ENCODE data around the gene RGL2. TPM values are rescaled to one million over a fixed set of nuclear protein-coding genes. Genes with fewer than 3 reads are reported as not detected.

Gene RGL2
- total RNA-seq, 1 experiment from 2014 or later, result 84.4 TPM

- BruUV-seq (replicated peaks), result TSS peak; percentile 44
- no peak overlapping the region; the same call in 1 of the 2 replicates for H3K27ac ChIP-seq (ENCODE audit: low read length)
- intact Hi-C loops (cut with micrococcal nuclease; ENCODE audit: unreplicated experiment), result no loop called here
These were observed 47.2 kb downstream of the RGL2 start for GRCh38 chr6:33251395-33252012.

GRCh38 chr6:33250731-33251130 lies 48.0 kb downstream of the RGL2 start:
- no peak for TF ChIP-seq TCF7L2 (IDR thresholded peaks at IDR 0.05; ENCODE audit: low read depth, low read length)
- TF ChIP-seq CTCF (IDR thresholded peaks at IDR 0.05), result no peak
- TF ChIP-seq POLR2AphosphoS5 (IDR thresholded peaks at IDR 0.05; ENCODE audit: low read depth, low read length), result no peak
- TF ChIP-seq REST (IDR thresholded peaks at IDR 0.05; ENCODE audit: insufficient read depth in 1 of 2, low read depth in 2 of 2, low read length in 1 of 2), result no peak
- TF ChIP-seq SIN3A (IDR thresholded peaks at IDR 0.05; ENCODE audit: borderline replicate concordance, insufficient read depth, low read depth, low read length), result no peak
- Histone ChIP-seq H3K4me3 (ENCODE audit: low read depth in 2 of 2, low read length in 2 of 2) (no peak overlapping the region), H3K27ac (ENCODE audit: low read length) (peak overlapping the region; percentile 98; the same call in 1 of the 2 replicates), H3K27me3 (ENCODE audit: control insufficient read depth, insufficient read depth, low read length) (no peaks in the 10 kb centered on the region), H3K36me3 (ENCODE audit: control insufficient read depth, insufficient read depth, low read length) (peaks cover 4% of the 10 kb centered on the region; the same call in 1 of the 2 replicates), H3K9me3 (ENCODE audit: control insufficient read depth, insufficient read depth, low read depth, low read length) (no peaks in the 10 kb centered on the region), H3K4me1 (ENCODE audit: control insufficient read depth, insufficient read depth, low read length) (peaks cover 14% of the 10 kb centered on the region)
- ATAC-seq (no peak), DNase-seq (ENCODE audit: low read depth, low spot score) (no peak)
- in situ Hi-C loops (cut with HindIII; ENCODE audit: low pct_unique_long_range_greater_than_20kb, low sequenced_read_pairs) (no loop called here), intact Hi-C loops (cut with micrococcal nuclease; ENCODE audit: unreplicated experiment) (no loop called here)
- CTCF ChIA-PET, result no interaction called here
- POLR2A ChIA-PET, result interaction anchor here (1.1 to 1.2 kb wide), 2 partner anchors 10 to 279 kb away, joined by 4 read pairs; no protein-coding TSS in a partner anchor
- BruUV-seq (replicated peaks), result no TSS peak

More at GRCh38 chr6:33251395-33252012, 47.2 kb downstream of the RGL2 start:
- DNase-seq (ENCODE audit: low read depth, low spot score), result no peak
- in situ Hi-C loops (cut with HindIII; ENCODE audit: low pct_unique_long_range_greater_than_20kb, low sequenced_read_pairs), result no loop called here
- no peak for ATAC-seq
- H3K4me1 ChIP-seq (ENCODE audit: control insufficient read depth, insufficient read depth, low read length), result peaks cover 14% of the 10 kb centered on the region
- H3K9me3 ChIP-seq (ENCODE audit: control insufficient read depth, insufficient read depth, low read depth, low read length), result no peaks in the 10 kb centered on the region
- no peaks in the 10 kb centered on the region for H3K27me3 ChIP-seq (ENCODE audit: control insufficient read depth, insufficient read depth, low read length)
- H3K4me3 ChIP-seq (ENCODE audit: low read depth in 2 of 2, low read length in 2 of 2), result no peak overlapping the region
- ChIA-PET CTCF (no interaction called here), POLR2A (interaction anchor here (1.2 kb wide), 1 partner anchor 10 kb away, joined by 4 read pairs; no protein-coding TSS in a partner anchor)
- no peak for TF ChIP-seq REST (IDR thresholded peaks at IDR 0.05; ENCODE audit: insufficient read depth in 1 of 2, low read depth in 2 of 2, low read length in 1 of 2)
- TF ChIP-seq POLR2AphosphoS5 (IDR thresholded peaks at IDR 0.05; ENCODE audit: low read depth, low read length), result no peak
- TF ChIP-seq CTCF (IDR thresholded peaks at IDR 0.05), result no peak
- TF ChIP-seq TCF7L2 (IDR thresholded peaks at IDR 0.05; ENCODE audit: low read depth, low read length), result no peak
- no peak for TF ChIP-seq SIN3A (IDR thresholded peaks at IDR 0.05; ENCODE audit: borderline replicate concordance, insufficient read depth, low read depth, low read length)
- peaks cover 4% of the 10 kb centered on the region; the same call in 1 of the 2 replicates for H3K36me3 ChIP-seq (ENCODE audit: control insufficient read depth, insufficient read depth, low read length)
